GM12878 (cell line): ENCODE data around the gene POLN. TPM values are rescaled to one million over a fixed set of nuclear protein-coding genes. Genes with fewer than 3 reads are reported as not detected.

Experiments used
- ATAC-seq: fragments of 200-7000 bp; cut with Tn5 transposase; 3 replicates; pipeline ENCODE4 v1.9.1; 2020; ENCODE audit warnings: mild to moderate bottlenecking, moderate library complexity
- BruUV-seq: library from RNA; stranded (reverse); fragments of 400-500 nt; replicated peaks from 2 replicates; lab custom pipeline; 2021; lab: Mats Ljungman, UMichigan
- CTCF ChIA-PET: fragments of 300-600 bp; sonication (Branson Sonifier 250); formaldehyde crosslinking; extraction: SDS; loops from one replicate; lab custom pipeline; 2021; ENCODE audit warnings: inconsistent platforms; lab: Yijun Ruan, JAX
- POLR2A ChIA-PET: fragments of 350-600 bp; formaldehyde crosslinking; extraction: SDS; loops from one replicate; lab custom pipeline; 2021; ENCODE audit warnings: inconsistent platforms; lab: Charles Lee
- RAD21 ChIA-PET: fragments of 300-600 bp; sonication (Branson Sonifier 250); formaldehyde crosslinking; loops from one replicate; lab custom pipeline; 2023; ENCODE audit warnings: antibody characterized with exemption; ENCODE audit not compliant: unreplicated experiment; lab: Charles Lee
- SMC1A ChIA-PET: fragments of 300-600 bp; sonication (Branson Sonifier 250); formaldehyde crosslinking; loops from one replicate; lab custom pipeline; 2023; ENCODE audit not compliant: unreplicated experiment, uncharacterized antibody; lab: Charles Lee
- DNase-seq: peaks from one replicate; pipeline ENCODE4 v3.0.0-alpha.2; 2011; ENCODE audit warnings: low read depth, low spot score
- FAIRE-seq: peaks from 3 replicates; lab custom pipeline; 2011; peaks lifted over from hg19 to GRCh38; lab: Jason Lieb, UNC
- H2AFZ ChIP-seq: 2 replicates; pipeline ENCODE4 v1.6.0; 2011; ENCODE audit warnings: low read depth, low read length, control low read depth; ENCODE audit not compliant: control insufficient read depth
- H3K27ac ChIP-seq: 2 replicates; pipeline ENCODE4 v1.5.1; 2011; ENCODE audit warnings: control low read depth; ENCODE audit not compliant: control insufficient read depth, insufficient read depth
- H3K27me3 ChIP-seq, 2 experiments: replicated peaks in 1 of 2; 2 replicates each; pipeline versions ENCODE4 v1.6.0 to v1.6.1; 2011; ENCODE audit warnings: low read length in 1 of 2; ENCODE audit not compliant: control insufficient read depth in 2 of 2, insufficient read depth in 2 of 2
- H3K36me3 ChIP-seq, 2 experiments: 2 replicates each; pipeline ENCODE4 v1.5.1; 2011; ENCODE audit warnings: low read length in 1 of 2; ENCODE audit not compliant: control insufficient read depth in 2 of 2, insufficient read depth in 2 of 2
- H3K4me1 ChIP-seq: 2 replicates; pipeline ENCODE4 v1.6.1; 2011; ENCODE audit warnings: mild to moderate bottlenecking, low read length, moderate library complexity, mixed read lengths; ENCODE audit not compliant: control insufficient read depth, insufficient read depth
- H3K4me2 ChIP-seq: 2 replicates; pipeline ENCODE4 v1.6.0; 2011; ENCODE audit warnings: control low read depth; ENCODE audit not compliant: control insufficient read depth, insufficient read depth
- H3K4me3 ChIP-seq: fragments of 200-600 bp; sonication (generic); 2 replicates; pipeline ENCODE4 v1.5.1; 2016
- H3K79me2 ChIP-seq: 2 replicates; pipeline ENCODE4 v1.6.0; 2011; ENCODE audit warnings: low read length; ENCODE audit not compliant: control insufficient read depth, insufficient read depth
- H3K9ac ChIP-seq: 2 replicates; pipeline ENCODE4 v1.8.0; 2011; ENCODE audit warnings: low read length, control low read depth, mixed read lengths; ENCODE audit not compliant: control insufficient read depth, insufficient read depth
- H3K9me3 ChIP-seq: replicated peaks from 3 replicates; pipeline ENCODE4 v1.5.1; 2011; ENCODE audit warnings: mild to moderate bottlenecking, low read length; ENCODE audit not compliant: control insufficient read depth, insufficient read depth
- H4K20me1 ChIP-seq: 2 replicates; pipeline ENCODE4 v1.6.0; 2011; ENCODE audit not compliant: control insufficient read depth, insufficient read depth
- CEBPB ChIP-seq, 2 experiments: fragments of 150-350 bp in 1 of 2; IDR thresholded peaks; 2 replicates each; pipeline ENCODE4 v1.6.1; 2012 to 2014; ENCODE audit warnings: low read depth in 2 of 2, low read length in 2 of 2, borderline replicate concordance in 1 of 2, inconsistent platforms in 1 of 2
- CHD2 ChIP-seq: IDR thresholded peaks from 2 replicates; pipeline ENCODE4 v1.6.1; 2011; ENCODE audit warnings: low read depth, low read length, improper control_type of control experiment, borderline replicate concordance
- CREB1 ChIP-seq: IDR thresholded peaks from 2 replicates; pipeline ENCODE4 v1.6.1; 2012; ENCODE audit warnings: low read depth, mild to moderate bottlenecking, inconsistent platforms
- EGR1 ChIP-seq, 2 experiments: IDR thresholded peaks; 1 replicate in 1 of 2; 2 replicates in 1 of 2; pipeline ENCODE4 v1.6.1; 2011 to 2012; ENCODE audit warnings: low read depth in 2 of 2, low read length in 2 of 2, borderline replicate concordance in 1 of 2, mild to moderate bottlenecking in 1 of 2, moderate library complexity in 1 of 2
- ELK1 ChIP-seq: IDR thresholded peaks from 2 replicates; pipeline ENCODE4 v1.6.1; 2012; ENCODE audit warnings: low read depth, low read length, improper control_type of control experiment
- LARP7 ChIP-seq: fragments of 450-650 bp; IDR thresholded peaks from 2 replicates; pipeline ENCODE4 v1.6.1; 2017; ENCODE audit warnings: mild to moderate bottlenecking
- MLLT1 ChIP-seq: fragments of 450-650 bp; IDR thresholded peaks from 2 replicates; pipeline ENCODE4 v1.6.1; 2016; ENCODE audit warnings: mild to moderate bottlenecking
- NR2C1 ChIP-seq: fragments of 450-650 bp; IDR thresholded peaks from 2 replicates; pipeline ENCODE4 v1.6.1; 2017; ENCODE audit warnings: antibody characterized with exemption, mild to moderate bottlenecking, moderate library complexity
- PAX8 ChIP-seq: fragments of 450-650 bp; IDR thresholded peaks from 2 replicates; pipeline ENCODE4 v1.6.1; 2017; ENCODE audit warnings: mild to moderate bottlenecking, moderate library complexity
- POLR2A ChIP-seq: IDR thresholded peaks from 2 replicates; pipeline ENCODE4 v1.6.1; 2011; ENCODE audit warnings: low read depth, mild to moderate bottlenecking, low read length
- RFX5 ChIP-seq: IDR thresholded peaks from 2 replicates; pipeline ENCODE4 v1.6.1; 2011; ENCODE audit warnings: low read depth, low read length, improper control_type of control experiment
- SMAD1 ChIP-seq: fragments of 450-650 bp; IDR thresholded peaks from 2 replicates; pipeline ENCODE4 v1.6.1; 2018; ENCODE audit warnings: mild to moderate bottlenecking, low read depth; ENCODE audit not compliant: partially characterized antibody
- SMARCA5 ChIP-seq: fragments of 450-650 bp; IDR thresholded peaks from 2 replicates; pipeline ENCODE4 v1.6.1; 2017; ENCODE audit warnings: mild to moderate bottlenecking
- ZNF217 ChIP-seq: fragments of 450-650 bp; IDR thresholded peaks from 2 replicates; pipeline ENCODE4 v1.6.1; 2017; ENCODE audit warnings: antibody characterized with exemption, mild to moderate bottlenecking
- WGBS: methylation state at CpG from one replicate; pipeline ENCODE4 v1.1.6; 2016; ENCODE audit warnings: low lambda C conversion rate; ENCODE audit not compliant: insufficient replicate concordance, insufficient coverage; ENCODE audit errors: missing lambda C conversion rate; 5-methylcytosine and 5-hydroxymethylcytosine counted together
- in situ Hi-C: fragments of 300-500 bp; cut with MboI; formaldehyde crosslinking; loops from 9 replicates; pipeline ENCODE4 v1.14.3; 2018; ENCODE audit warnings: mixed read lengths
- intact Hi-C: fragments of 100-400 bp; cut with micrococcal nuclease; formaldehyde crosslinking; loops from one replicate; pipeline ENCODE4 v1.14.2; 2022; ENCODE audit not compliant: unreplicated experiment
- polyA plus RNA-seq, 11 experiments: library from polyadenylated mRNA; depleted of rRNA in 4 of 11; unstranded in 6 of 11; stranded (reverse) in 5 of 11; fragments of >200 nt; fragmentation: Nextera tagmentation in 4 of 11; fragmentation: Illumina TruSeq in 1 of 11; extraction: Ambion mirVana in 4 of 11; extraction: Trizol in 1 of 11; gene quantifications; 1 replicate in 1 of 11; 2 replicates in 10 of 11; pipeline versions ENCODE4 v1.2.1 to v1.2.3, GENCODE V29; 2011 to 2016; ENCODE audit warnings: inconsistent platforms in 2 of 11, missing spikeins in 2 of 11, low read depth in 1 of 11
- total RNA-seq, 4 experiments: library from RNA; depleted of rRNA in 3 of 4; stranded (reverse); fragments of >200 nt in 3 of 4; fragmentation: Illumina TruSeq in 1 of 4; extraction: Trizol in 1 of 4; gene quantifications; 2 replicates each; pipeline versions ENCODE4 v1.2.1 to v1.2.3, GENCODE V29; 2013 to 2021
- TF ChIP-seq, protein P1 (sequence below): IDR thresholded peaks from 2 replicates; pipeline ENCODE4 v1.6.1; 2011; ENCODE audit warnings: mild to moderate bottlenecking, low read depth, low read length, moderate library complexity; ENCODE audit not compliant: insufficient replicate concordance

The POLN gene
- total and polyA plus RNA-seq, 10 of the 15 experiments (the other 5 are each of a cell fraction or from before 2014, with no cell fraction given): 0.09 to 2.0 (median 0.95) TPM; not detected in 1

DNA sequence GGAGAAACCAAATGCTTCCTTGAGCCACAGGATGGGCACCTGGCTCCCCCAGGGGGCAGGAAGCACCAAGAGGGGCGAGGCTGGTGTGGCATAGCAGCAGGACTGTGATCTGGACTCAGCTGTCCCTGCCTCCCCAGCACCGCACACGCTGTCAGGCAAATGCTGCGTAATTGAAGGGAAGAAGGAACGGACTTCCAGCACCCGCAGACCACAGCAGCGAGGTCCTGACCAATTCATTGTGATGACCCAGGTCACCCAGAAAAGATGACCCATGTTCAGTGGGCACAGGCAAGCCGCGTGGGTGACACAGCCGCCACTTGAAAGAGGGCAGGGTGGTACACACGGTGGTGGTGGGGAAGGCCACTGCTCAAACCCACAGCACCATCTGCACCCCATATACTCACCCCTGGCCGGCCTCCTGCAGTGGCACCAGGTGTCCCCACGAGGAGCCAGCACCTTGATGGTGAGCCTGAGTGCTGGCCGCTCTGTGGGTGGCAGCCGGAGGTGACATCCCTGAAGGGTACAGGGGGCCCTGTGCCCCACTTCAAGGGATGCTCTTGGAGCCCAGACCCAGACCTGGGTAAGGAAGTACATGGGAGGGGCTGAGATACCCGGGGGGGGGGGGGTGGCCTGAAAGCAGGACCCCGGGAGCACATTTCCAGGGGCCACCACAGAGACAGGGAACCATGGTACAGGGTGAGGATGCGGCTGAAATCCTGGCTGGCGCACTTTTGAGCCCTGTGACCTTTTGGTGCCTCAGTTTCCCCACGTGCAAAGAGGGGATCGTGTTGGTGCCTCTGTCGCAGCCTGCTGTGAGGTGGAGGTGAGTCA is 171.3 kb downstream of the POLN start:
- Histone ChIP-seq H3K4me2 (no peak overlapping the region), H3K9ac (no peak overlapping the region), H3K27ac (no peak overlapping the region), H3K4me3 (no peak overlapping the region), H3K36me3 (no peaks in the 10 kb centered on the region), H3K27me3 (no peaks in the 10 kb centered on the region), H3K9me3 (no peaks in the 10 kb centered on the region), H2AFZ (no peak overlapping the region), H3K79me2 (no peaks in the 10 kb centered on the region), H3K4me1 (no peaks in the 10 kb centered on the region), H4K20me1 (no peaks in the 10 kb centered on the region)
- BruUV-seq: no TSS peak
- intact Hi-C loops: no loop called here
- ChIA-PET POLR2A (no interaction called here), SMC1A (no interaction called here), RAD21 (no interaction called here), CTCF (no interaction called here)
- DNase-seq: no peak
- no peak for FAIRE-seq
- 32% methylated on average over 22 of the region's 22 CpGs for WGBS
- TF ChIP-seq SMARCA5 (no peak), EGR1 (IDR thresholded peaks at IDR 0.05; ENCODE audit: borderline replicate concordance in 1 of 2, low read depth in 2 of 2, low read length in 2 of 2) (no peak), CREB1 (no peak), LARP7 (no peak), RFX5 (no peak), SMAD1 (no peak), CHD2 (no peak), PAX8 (no peak), ZNF217 (no peak), MLLT1 (no peak), ELK1 (no peak), NR2C1 (no peak), POLR2A (no peak), CEBPB (IDR thresholded peaks at IDR 0.05; ENCODE audit: borderline replicate concordance in 1 of 2, low read depth in 2 of 2, low read length in 2 of 2) (no peak)
- TF ChIP-seq, protein P1, sequence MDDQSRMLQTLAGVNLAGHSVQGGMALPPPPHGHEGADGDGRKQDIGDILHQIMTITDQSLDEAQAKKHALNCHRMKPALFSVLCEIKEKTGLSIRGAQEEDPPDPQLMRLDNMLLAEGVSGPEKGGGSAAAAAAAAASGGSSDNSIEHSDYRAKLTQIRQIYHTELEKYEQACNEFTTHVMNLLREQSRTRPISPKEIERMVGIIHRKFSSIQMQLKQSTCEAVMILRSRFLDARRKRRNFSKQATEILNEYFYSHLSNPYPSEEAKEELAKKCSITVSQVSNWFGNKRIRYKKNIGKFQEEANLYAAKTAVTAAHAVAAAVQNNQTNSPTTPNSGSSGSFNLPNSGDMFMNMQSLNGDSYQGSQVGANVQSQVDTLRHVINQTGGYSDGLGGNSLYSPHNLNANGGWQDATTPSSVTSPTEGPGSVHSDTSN: no peak
- in situ Hi-C loops: no loop called here
- ATAC-seq: no peak
